GM12873 (cell line): ENCODE data around the gene MAN2A1.

Experiments used
- CTCF ChIP-seq: IDR thresholded peaks from 2 replicates; pipeline ENCODE4 v1.5.1; 2012; ENCODE audit warnings: low read depth, mild to moderate bottlenecking, moderate library complexity, low read length, control low read depth; ENCODE audit not compliant: insufficient read depth; ENCODE audit errors: missing control alignments

MAN2A1 gene

GRCh38 chr5:109837231-109837861 lies 147.6 kb downstream of the MAN2A1 start:
- TF ChIP-seq CTCF, result no peak

- no peak for TF ChIP-seq CTCF
These were observed 148.4 kb downstream of the MAN2A1 start for GRCh38 chr5:109838157-109838556.

GRCh38 chr5:109844148-109844547 lies 154.4 kb downstream of the MAN2A1 start:
- no peak for TF ChIP-seq CTCF

GRCh38 chr5:109844695-109845094 lies 155.0 kb downstream of the MAN2A1 start:
- no peak for TF ChIP-seq CTCF

GRCh38 chr5:109848130-109848529 lies 158.4 kb downstream of the MAN2A1 start:
- TF ChIP-seq CTCF, result no peak

- no peak for TF ChIP-seq CTCF
These were observed 159.9 kb downstream of the MAN2A1 start for GRCh38 chr5:109849478-109850088.

GRCh38 chr5:109852371-109853155 lies 162.8 kb downstream of the MAN2A1 start:
- TF ChIP-seq CTCF, result no peak
